HepG2 (cell line): ENCODE data around the gene VAMP4. TPM values are rescaled to one million over a fixed set of nuclear protein-coding genes. Genes with fewer than 3 reads are reported as not detected.

Experiments
- ARNTL ChIP-seq: sonication (generic); formaldehyde crosslinking; IDR thresholded peaks from 2 replicates; pipeline ENCODE4 v1.4.0; 2020; ENCODE audit warnings: mild to moderate bottlenecking, missing genetic modification reagents
- DNMT1 ChIP-seq: sonication (generic); formaldehyde crosslinking; IDR thresholded peaks from 2 replicates; pipeline ENCODE4 v1.5.1; 2020; ENCODE audit warnings: mild to moderate bottlenecking, missing genetic modification reagents
- FOXJ3 ChIP-seq: sonication (generic); formaldehyde crosslinking; IDR thresholded peaks from 2 replicates; pipeline ENCODE4 v1.4.0; 2020; ENCODE audit warnings: missing genetic modification reagents, mild to moderate bottlenecking, borderline replicate concordance
- FOXO4 ChIP-seq: sonication (generic); formaldehyde crosslinking; conservative IDR thresholded peaks from 2 replicates; pipeline ENCODE4 v1.8.1; 2023; ENCODE audit warnings: missing genetic modification reagents
- HNRNPH1 ChIP-seq: fragments of 200-400 bp; formaldehyde crosslinking; optimal IDR thresholded peaks from 2 replicates; pipeline ENCODE3; 2017; ENCODE audit warnings: mild to moderate bottlenecking, low read depth, low read length
- KDM5A ChIP-seq: fragments of 200-600 bp; sonication (generic); IDR thresholded peaks from 2 replicates; pipeline ENCODE4 v1.7.0; 2018; ENCODE audit warnings: antibody characterized with exemption, mild to moderate bottlenecking, low read length, borderline replicate concordance
- KLF15 ChIP-seq: sonication (generic); formaldehyde crosslinking; IDR thresholded peaks from 2 replicates; pipeline ENCODE4 v1.8.1; 2023; ENCODE audit warnings: borderline replicate concordance, mild to moderate bottlenecking, inconsistent platforms, missing genetic modification reagents, mixed read lengths
- NKX3-1 ChIP-seq: sonication (generic); formaldehyde crosslinking; IDR thresholded peaks from 2 replicates; pipeline ENCODE4 v1.5.0; 2020; ENCODE audit warnings: missing genetic modification reagents
- PAX8 ChIP-seq: sonication (generic); formaldehyde crosslinking; IDR thresholded peaks from 2 replicates; pipeline ENCODE4 v1.8.0; 2022; ENCODE audit warnings: mild to moderate bottlenecking, missing genetic modification reagents, borderline replicate concordance
- POLR2G ChIP-seq: fragments of 200-400 bp; formaldehyde crosslinking; IDR thresholded peaks from 2 replicates; pipeline ENCODE4 v1.6.1; 2018; ENCODE audit warnings: mild to moderate bottlenecking, low read depth, low read length, moderate library complexity
- RBFOX2 ChIP-seq: fragments of 200-400 bp; formaldehyde crosslinking; IDR thresholded peaks from 2 replicates; pipeline ENCODE4 v1.6.1; 2017; ENCODE audit warnings: low read depth, mild to moderate bottlenecking, low read length
- RORA ChIP-seq: sonication (generic); formaldehyde crosslinking; IDR thresholded peaks from 2 replicates; pipeline ENCODE4 v1.5.0; 2020; ENCODE audit warnings: mild to moderate bottlenecking, missing genetic modification reagents, moderate library complexity
- SIX1 ChIP-seq: sonication (generic); formaldehyde crosslinking; IDR thresholded peaks from 2 replicates; pipeline ENCODE4 v1.4.0; 2020; ENCODE audit warnings: missing genetic modification reagents, borderline replicate concordance
- ZFP41 ChIP-seq: sonication (generic); formaldehyde crosslinking; IDR thresholded peaks from 2 replicates; pipeline ENCODE4 v1.4.0; 2020; ENCODE audit warnings: mild to moderate bottlenecking, missing genetic modification reagents, borderline replicate concordance
- ZNF10 ChIP-seq: sonication (generic); formaldehyde crosslinking; IDR thresholded peaks from 2 replicates; pipeline ENCODE4 v1.4.0; 2020; ENCODE audit warnings: mild to moderate bottlenecking, low read depth, missing genetic modification reagents, borderline replicate concordance
- ZNF24 ChIP-seq: fragments of 450-650 bp; IDR thresholded peaks from 2 replicates; pipeline ENCODE4 v1.6.1; 2017; ENCODE audit warnings: antibody characterized with exemption, mild to moderate bottlenecking
- ZNF530 ChIP-seq: sonication (generic); formaldehyde crosslinking; IDR thresholded peaks from 2 replicates; pipeline ENCODE4 v1.5.0; 2020; ENCODE audit warnings: low read depth, mild to moderate bottlenecking, missing genetic modification reagents
- ZNF543 ChIP-seq: sonication (generic); formaldehyde crosslinking; IDR thresholded peaks from 2 replicates; pipeline ENCODE4 v1.4.0; 2020; ENCODE audit warnings: mild to moderate bottlenecking, missing genetic modification reagents
- ZNF558 ChIP-seq: sonication (generic); formaldehyde crosslinking; IDR thresholded peaks from 2 replicates; pipeline ENCODE4 v1.9.0; 2022; ENCODE audit warnings: mild to moderate bottlenecking, missing genetic modification reagents, borderline replicate concordance
- ZNF564 ChIP-seq: sonication (generic); formaldehyde crosslinking; IDR thresholded peaks from 2 replicates; pipeline ENCODE4 v1.8.1; 2023; ENCODE audit warnings: mild to moderate bottlenecking, missing genetic modification reagents
- ZNF589 ChIP-seq: sonication (generic); formaldehyde crosslinking; conservative IDR thresholded peaks from 2 replicates; pipeline ENCODE4 v1.8.0; 2022; ENCODE audit warnings: mild to moderate bottlenecking, moderate library complexity, missing genetic modification reagents
- ZNF691 ChIP-seq: sonication (generic); formaldehyde crosslinking; IDR thresholded peaks from 2 replicates; pipeline ENCODE4 v1.4.0; 2020; ENCODE audit warnings: missing genetic modification reagents, low read depth, mild to moderate bottlenecking, borderline replicate concordance
- polyA plus RNA-seq, 8 experiments: library from polyadenylated mRNA; depleted of rRNA in 3 of 8; stranded (reverse) in 7 of 8; unstranded in 1 of 8; fragments of >200 nt; fragmentation: Illumina TruSeq in 4 of 8; extraction: Trizol in 4 of 8; gene quantifications; 2 replicates each; pipeline versions ENCODE4 v1.2.1 to v1.2.3, GENCODE V29; 2011 to 2016; ENCODE audit warnings: low read depth in 4 of 8, missing spikeins in 1 of 8, mixed read lengths in 1 of 8; ENCODE audit not compliant: insufficient read depth in 1 of 8
- total RNA-seq, 5 experiments: library from RNA; depleted of rRNA; stranded (reverse); fragments of >200 nt; fragmentation: Illumina TruSeq; extraction: Trizol; gene quantifications; 2 replicates each; pipeline ENCODE4 v1.2.3, GENCODE V29; 2016; ENCODE audit warnings: low read depth in 1 of 5
- TF ChIP-seq, protein P1 (sequence below): sonication (generic); formaldehyde crosslinking; IDR thresholded peaks from 2 replicates; pipeline ENCODE4 v1.4.0; 2020; ENCODE audit warnings: mild to moderate bottlenecking, missing genetic modification reagents, borderline replicate concordance

The VAMP4 gene
- total and polyA plus RNA-seq, 2 of the 13 experiments (the other 11 are each of a cell fraction or from before 2014, with no cell fraction given): 1.4 to 2.0 TPM

GRCh38 chr1:171741872-171742576 is at the start of gene VAMP4 (continued):
- TF ChIP-seq DNMT1 (CRISPR knock-in tag) (no peak), SIX1 (CRISPR knock-in tag) (no peak), NKX3-1 (CRISPR knock-in tag) (no peak), ZNF589 (CRISPR knock-in tag) (no peak), KLF15 (no peak), ZNF691 (no peak), ZNF543 (CRISPR knock-in tag) (peak; percentile 77; the same call in 1 of the 2 replicates), ZNF10 (CRISPR knock-in tag) (no peak), PAX8 (CRISPR knock-in tag) (no peak; the same call in 1 of the 2 replicates), ZFP41 (no peak), RORA (no peak), ZNF558 (CRISPR knock-in tag) (0 out of 2 replicates have a peak, but pooled peaks have one; percentile 27), ZNF564 (CRISPR knock-in tag) (0 out of 2 replicates have a peak, but pooled peaks have one; percentile 37), ARNTL (CRISPR knock-in tag) (peak; percentile 44; the same call in 1 of the 2 replicates), RBFOX2 (peak; percentile 85), FOXO4 (CRISPR knock-in tag) (no peak), FOXJ3 (CRISPR knock-in tag) (no peak; the same call in 1 of the 2 replicates), ZNF24 (no peak), HNRNPH1 (no peak), POLR2G (peak; percentile 85), ZNF530 (CRISPR knock-in tag) (no peak), KDM5A (peak; percentile 90)
- TF ChIP-seq, protein P1, sequence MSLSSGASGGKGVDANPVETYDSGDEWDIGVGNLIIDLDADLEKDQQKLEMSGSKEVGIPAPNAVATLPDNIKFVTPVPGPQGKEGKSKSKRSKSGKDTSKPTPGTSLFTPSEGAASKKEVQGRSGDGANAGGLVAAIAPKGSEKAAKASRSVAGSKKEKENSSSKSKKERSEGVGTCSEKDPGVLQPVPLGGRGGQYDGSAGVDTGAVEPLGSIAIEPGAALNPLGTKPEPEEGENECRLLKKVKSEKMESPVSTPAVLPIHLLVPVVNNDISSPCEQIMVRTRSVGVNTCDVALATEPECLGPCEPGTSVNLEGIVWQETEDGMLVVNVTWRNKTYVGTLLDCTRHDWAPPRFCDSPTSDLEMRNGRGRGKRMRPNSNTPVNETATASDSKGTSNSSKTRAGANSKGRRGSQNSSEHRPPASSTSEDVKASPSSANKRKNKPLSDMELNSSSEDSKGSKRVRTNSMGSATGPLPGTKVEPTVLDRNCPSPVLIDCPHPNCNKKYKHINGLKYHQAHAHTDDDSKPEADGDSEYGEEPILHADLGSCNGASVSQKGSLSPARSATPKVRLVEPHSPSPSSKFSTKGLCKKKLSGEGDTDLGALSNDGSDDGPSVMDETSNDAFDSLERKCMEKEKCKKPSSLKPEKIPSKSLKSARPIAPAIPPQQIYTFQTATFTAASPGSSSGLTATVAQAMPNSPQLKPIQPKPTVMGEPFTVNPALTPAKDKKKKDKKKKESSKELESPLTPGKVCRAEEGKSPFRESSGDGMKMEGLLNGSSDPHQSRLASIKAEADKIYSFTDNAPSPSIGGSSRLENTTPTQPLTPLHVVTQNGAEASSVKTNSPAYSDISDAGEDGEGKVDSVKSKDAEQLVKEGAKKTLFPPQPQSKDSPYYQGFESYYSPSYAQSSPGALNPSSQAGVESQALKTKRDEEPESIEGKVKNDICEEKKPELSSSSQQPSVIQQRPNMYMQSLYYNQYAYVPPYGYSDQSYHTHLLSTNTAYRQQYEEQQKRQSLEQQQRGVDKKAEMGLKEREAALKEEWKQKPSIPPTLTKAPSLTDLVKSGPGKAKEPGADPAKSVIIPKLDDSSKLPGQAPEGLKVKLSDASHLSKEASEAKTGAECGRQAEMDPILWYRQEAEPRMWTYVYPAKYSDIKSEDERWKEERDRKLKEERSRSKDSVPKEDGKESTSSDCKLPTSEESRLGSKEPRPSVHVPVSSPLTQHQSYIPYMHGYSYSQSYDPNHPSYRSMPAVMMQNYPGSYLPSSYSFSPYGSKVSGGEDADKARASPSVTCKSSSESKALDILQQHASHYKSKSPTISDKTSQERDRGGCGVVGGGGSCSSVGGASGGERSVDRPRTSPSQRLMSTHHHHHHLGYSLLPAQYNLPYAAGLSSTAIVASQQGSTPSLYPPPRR (CRISPR knock-in tag): no peak
